Activated B cell treated with CpG ODN at 0.5 μM for 24 hours (primary cell): ENCODE measurements around the gene MSX1. TPM values are rescaled to one million over a fixed set of nuclear protein-coding genes. Genes with fewer than 3 reads are reported as not detected.

Source experiments
- ATAC-seq: fragments of 200-7000 bp; cut with Tn5 transposase; one replicate; pipeline ENCODE4 v1.10.0; 2021; ENCODE audit warnings: low read depth, mild to moderate bottlenecking, moderate library complexity
- CTCF ChIA-PET: fragments of 350-600 bp; sonication (Branson Sonifier 250); formaldehyde crosslinking; loops from one replicate; lab custom pipeline; 2021; ENCODE audit warnings: antibody characterized with exemption; lab: Charles Lee
- POLR2A ChIA-PET: fragments of 350-600 bp; sonication (Branson Sonifier 250); formaldehyde crosslinking; loops from one replicate; lab custom pipeline; 2021; ENCODE audit warnings: antibody characterized with exemption; lab: Charles Lee
- DNase-seq: peaks from one replicate; pipeline ENCODE4 v3.0.0; 2022
- H3K27ac Mint-ChIP-seq: one replicate; pipeline ENCODE4 v1.8.0; 2020; ENCODE audit warnings: mixed read lengths
- H3K27me3 Mint-ChIP-seq: one replicate; pipeline ENCODE4 v1.8.0; 2021; ENCODE audit warnings: mixed read lengths
- H3K36me3 Mint-ChIP-seq: one replicate; pipeline ENCODE4 v1.8.0; 2021; ENCODE audit warnings: low read depth, mixed read lengths
- H3K4me1 Mint-ChIP-seq: one replicate; pipeline ENCODE4 v1.8.0; 2021; ENCODE audit warnings: mixed read lengths
- H3K4me3 Mint-ChIP-seq: one replicate; pipeline ENCODE4 v1.8.0; 2020; ENCODE audit warnings: mild to moderate bottlenecking, mixed read lengths
- H3K9me3 Mint-ChIP-seq: one replicate; pipeline ENCODE4 v1.8.0; 2020; ENCODE audit warnings: mixed read lengths
- intact Hi-C: fragments of 100-400 bp; cut with micrococcal nuclease; formaldehyde crosslinking; loops from one replicate; pipeline ENCODE4 v1.15.1; 2024
- total RNA-seq: library from RNA; stranded (reverse); gene quantifications from 2 replicates; pipeline ENCODE4 v1.2.3, GENCODE V29; 2022
- TF ChIP-seq, protein P1 (sequence below): fragments of 200-600 bp; IDR thresholded peaks from one replicate; pipeline ENCODE4 v1.8.0; 2022; ENCODE audit warnings: antibody characterized with exemption, mild to moderate bottlenecking

The MSX1 gene
- total RNA-seq, 1 donor from 2014 or later = not detected

DNA sequence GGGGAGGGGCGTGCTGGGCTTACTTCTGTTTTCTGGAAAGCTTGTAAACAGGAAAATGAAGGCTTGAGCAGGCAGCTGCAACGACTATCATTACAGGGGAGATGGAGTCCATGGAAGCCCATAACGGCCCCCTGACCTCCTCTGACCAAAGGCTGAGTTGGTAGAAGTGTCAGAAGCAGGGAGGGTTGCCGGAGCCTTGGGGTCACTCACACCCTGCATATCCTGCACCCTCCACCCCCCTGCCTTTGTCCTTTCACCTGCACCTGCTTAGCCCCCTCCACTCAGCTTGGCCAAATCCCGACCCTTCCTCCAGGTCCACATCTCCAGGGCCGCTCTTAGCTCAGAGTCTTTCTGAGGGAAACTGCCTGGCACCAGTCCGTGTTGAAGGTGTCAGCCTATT lies 12.5 kb upstream of the MSX1 start:
- Mint-ChIP-seq H3K4me1 (no peaks in the 10 kb centered on the region), H3K4me3 (no peak overlapping the region), H3K27me3 (peaks cover 36% of the 10 kb centered on the region), H3K27ac (no peak overlapping the region), H3K9me3 (no peaks in the 10 kb centered on the region), H3K36me3 (no peaks in the 10 kb centered on the region)
- intact Hi-C loops = no loop called here
- ATAC-seq = no peak
- TF ChIP-seq, protein P1, sequence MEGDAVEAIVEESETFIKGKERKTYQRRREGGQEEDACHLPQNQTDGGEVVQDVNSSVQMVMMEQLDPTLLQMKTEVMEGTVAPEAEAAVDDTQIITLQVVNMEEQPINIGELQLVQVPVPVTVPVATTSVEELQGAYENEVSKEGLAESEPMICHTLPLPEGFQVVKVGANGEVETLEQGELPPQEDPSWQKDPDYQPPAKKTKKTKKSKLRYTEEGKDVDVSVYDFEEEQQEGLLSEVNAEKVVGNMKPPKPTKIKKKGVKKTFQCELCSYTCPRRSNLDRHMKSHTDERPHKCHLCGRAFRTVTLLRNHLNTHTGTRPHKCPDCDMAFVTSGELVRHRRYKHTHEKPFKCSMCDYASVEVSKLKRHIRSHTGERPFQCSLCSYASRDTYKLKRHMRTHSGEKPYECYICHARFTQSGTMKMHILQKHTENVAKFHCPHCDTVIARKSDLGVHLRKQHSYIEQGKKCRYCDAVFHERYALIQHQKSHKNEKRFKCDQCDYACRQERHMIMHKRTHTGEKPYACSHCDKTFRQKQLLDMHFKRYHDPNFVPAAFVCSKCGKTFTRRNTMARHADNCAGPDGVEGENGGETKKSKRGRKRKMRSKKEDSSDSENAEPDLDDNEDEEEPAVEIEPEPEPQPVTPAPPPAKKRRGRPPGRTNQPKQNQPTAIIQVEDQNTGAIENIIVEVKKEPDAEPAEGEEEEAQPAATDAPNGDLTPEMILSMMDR = no peak
- CTCF ChIA-PET = no interaction called here
- POLR2A ChIA-PET = interaction anchor here (0.7 kb wide), 1 partner anchor 442 kb away, joined by 3 read pairs; no protein-coding TSS in a partner anchor
- no peak for DNase-seq

DNA sequence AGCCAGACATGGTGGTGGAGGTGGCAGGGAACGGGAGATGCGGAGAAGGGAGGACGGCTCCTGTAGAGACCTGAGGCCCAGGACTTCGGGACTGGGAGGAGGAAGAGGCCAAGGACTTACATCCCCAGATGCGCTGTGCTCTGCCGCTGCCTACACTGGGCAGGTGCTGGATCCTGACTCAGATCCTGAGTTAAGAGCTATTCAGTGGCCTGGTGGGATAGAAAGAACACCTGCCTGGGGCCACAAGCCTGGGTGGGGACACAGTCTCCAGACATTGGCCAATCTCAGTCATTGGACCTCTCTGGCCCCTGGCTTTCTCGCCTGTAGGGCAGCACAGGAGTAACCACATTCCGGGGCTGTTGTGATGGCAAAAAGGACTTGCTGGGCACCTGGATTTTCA lies 10.9 kb upstream of the MSX1 start:
- DNase-seq (no peak), ATAC-seq (no peak)
- Mint-ChIP-seq H3K4me3 (no peak overlapping the region), H3K36me3 (no peaks in the 10 kb centered on the region), H3K9me3 (no peaks in the 10 kb centered on the region), H3K27me3 (peaks cover 34% of the 10 kb centered on the region), H3K27ac (no peak overlapping the region), H3K4me1 (peaks cover 14% of the 10 kb centered on the region)
- intact Hi-C loops = no loop called here
- ChIA-PET POLR2A (no interaction called here), CTCF (no interaction called here)
- TF ChIP-seq, protein P1 = no peak

DNA sequence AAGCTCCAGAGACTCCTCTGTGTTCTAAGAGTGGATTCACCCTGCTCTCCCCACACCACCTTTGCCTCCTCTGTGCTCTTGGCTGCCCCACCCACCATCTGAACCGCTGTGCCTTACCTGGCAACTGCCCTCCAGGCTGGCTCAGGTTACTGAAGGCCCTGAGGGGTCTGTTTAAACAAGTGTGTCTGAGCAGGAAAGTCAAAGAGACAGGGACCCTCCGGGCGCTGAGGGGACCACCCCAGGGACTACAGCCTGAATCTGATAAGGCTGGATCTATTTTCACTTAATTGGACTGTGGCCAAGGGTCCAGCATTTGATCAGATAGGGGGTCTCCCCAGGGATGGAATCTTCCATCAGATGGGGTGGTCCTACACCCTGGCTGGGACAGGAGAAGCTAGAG lies 10.4 kb upstream of the MSX1 start:
- peaks cover 15% of the 10 kb centered on the region for H3K4me1 Mint-ChIP-seq
- CTCF ChIA-PET = no interaction called here
- H3K9me3 Mint-ChIP-seq = no peaks in the 10 kb centered on the region
- H3K27me3 Mint-ChIP-seq = peaks cover 37% of the 10 kb centered on the region
- H3K27ac Mint-ChIP-seq = no peak overlapping the region
- TF ChIP-seq, protein P1 = no peak
- DNase-seq (no peak), ATAC-seq (no peak)
- intact Hi-C loops = no loop called here
- H3K36me3 Mint-ChIP-seq = no peaks in the 10 kb centered on the region
- POLR2A ChIA-PET = no interaction called here
- no peak overlapping the region for H3K4me3 Mint-ChIP-seq

DNA sequence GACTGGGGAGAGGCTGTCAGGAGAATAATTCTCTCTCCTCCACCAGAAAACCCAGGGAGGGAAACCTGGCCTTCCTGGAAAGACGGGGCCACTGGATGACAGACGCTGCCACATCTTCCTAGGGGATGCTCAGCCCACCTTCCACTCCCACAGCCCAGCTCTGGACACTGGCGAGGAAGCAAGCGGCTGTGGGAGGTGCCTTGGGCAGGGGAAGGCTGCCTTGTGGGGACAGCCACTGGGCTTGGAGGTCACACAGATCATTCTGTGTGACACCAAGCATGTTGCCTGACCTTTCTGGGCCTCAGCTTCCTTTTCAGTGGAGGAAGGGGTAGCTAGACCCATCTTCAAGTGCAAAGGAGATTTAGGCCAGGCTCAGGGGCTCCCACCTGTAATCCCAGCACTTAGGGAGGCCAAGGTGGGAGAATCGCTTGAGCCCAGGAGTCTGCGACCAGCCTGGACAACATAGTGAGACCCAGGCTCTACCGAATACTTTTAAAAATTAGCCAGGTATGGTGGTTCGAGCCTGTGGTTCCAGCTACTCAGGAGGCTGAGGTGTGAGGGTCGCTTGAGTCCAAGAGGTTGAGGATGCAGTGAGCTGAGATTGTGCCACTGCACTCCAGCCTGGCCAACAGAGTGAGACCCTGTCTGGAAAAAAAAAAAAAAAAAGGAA lies 9.8 kb upstream of the MSX1 start:
- ChIA-PET POLR2A (no interaction called here), CTCF (interaction anchor here (0.6 kb wide), 1 partner anchor 361 kb away, joined by 3 read pairs; no protein-coding TSS in a partner anchor)
- ATAC-seq (no peak), DNase-seq (no peak)
- Mint-ChIP-seq H3K27ac (no peak overlapping the region), H3K36me3 (no peaks in the 10 kb centered on the region), H3K4me1 (peaks cover 17% of the 10 kb centered on the region), H3K27me3 (peaks cover 41% of the 10 kb centered on the region), H3K9me3 (no peaks in the 10 kb centered on the region), H3K4me3 (no peak overlapping the region)
- TF ChIP-seq, protein P1 = no peak
- intact Hi-C loops = loop anchor here (5.0 to 10.0 kb wide), 2 partner anchors 87 to 275 kb away; no protein-coding TSS in a partner anchor

DNA sequence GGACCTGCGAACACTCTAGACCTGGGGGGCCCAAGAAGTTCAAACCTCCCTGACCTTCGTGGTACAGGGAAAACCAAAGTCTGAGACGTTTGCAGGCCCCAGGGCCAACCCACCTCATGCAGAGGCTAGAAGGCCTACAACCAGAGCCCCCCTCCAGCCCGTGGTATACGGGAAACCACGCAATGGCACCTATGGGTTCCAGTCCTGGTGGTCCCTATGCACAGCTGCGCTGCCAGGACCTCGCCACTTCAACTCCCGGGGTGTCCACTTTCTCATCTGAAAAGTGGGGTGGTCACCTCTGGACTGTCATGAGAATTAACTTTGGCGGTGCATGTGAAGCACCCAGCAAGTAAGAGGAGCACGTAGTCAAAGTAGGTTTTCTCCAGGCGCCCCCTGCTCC lies 8.4 kb upstream of the MSX1 start:
- ChIA-PET CTCF (no interaction called here), POLR2A (no interaction called here)
- Mint-ChIP-seq H3K4me1 (peaks cover 22% of the 10 kb centered on the region), H3K27me3 (peaks cover 47% of the 10 kb centered on the region), H3K36me3 (no peaks in the 10 kb centered on the region), H3K9me3 (no peaks in the 10 kb centered on the region), H3K4me3 (no peak overlapping the region), H3K27ac (no peak overlapping the region)
- no peak for DNase-seq
- TF ChIP-seq, protein P1 = no peak
- ATAC-seq = no peak
- intact Hi-C loops = loop anchor here (5.0 to 10.0 kb wide), 2 partner anchors 89 to 276 kb away; no protein-coding TSS in a partner anchor
